ENCODE results near the gene GRIK4.

DNA sequence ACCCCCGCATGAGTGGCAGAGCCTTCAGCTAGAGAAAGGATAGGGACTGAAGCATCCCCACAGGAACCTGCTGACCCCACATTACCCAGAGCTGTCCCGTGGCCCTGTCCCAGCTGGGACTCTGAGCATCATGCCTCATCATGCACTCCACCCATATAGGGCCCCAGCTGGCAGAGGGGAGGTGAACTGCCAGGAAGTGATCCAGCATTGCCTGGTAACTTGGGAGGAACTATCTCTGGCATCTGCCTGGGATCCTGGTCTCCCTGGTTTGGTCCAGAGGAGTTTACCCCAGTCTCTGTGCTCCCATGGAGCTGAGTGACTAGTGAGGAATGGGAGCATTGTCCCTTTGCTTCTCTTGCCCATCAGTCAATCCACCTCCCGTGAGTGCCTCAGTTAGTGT is 228.8 kb downstream of the GRIK4 start:
- TF ChIP-seq NR1H2 (CRISPR knock-in tag; IDR thresholded peaks at IDR 0.05): no peak
- TF ChIP-seq RAD21 (CRISPR knock-in tag; conservative IDR thresholded peaks at IDR 0.05 in 1 of 2, IDR thresholded peaks at IDR 0.05 in 1 of 2): no peak
- TF ChIP-seq ZNF551 (CRISPR knock-in tag; IDR thresholded peaks at IDR 0.05): no peak
- no peak for TF ChIP-seq ETV5 (CRISPR knock-in tag; IDR thresholded peaks at IDR 0.05; ENCODE audit: low read depth)
- TF ChIP-seq CBX1 (IDR thresholded peaks at IDR 0.05; ENCODE audit: low read depth): no peak
- TF ChIP-seq MAFG (tag; conservative IDR thresholded peaks at IDR 0.05): no peak
- TF ChIP-seq SMC3 (conservative IDR thresholded peaks at IDR 0.05; ENCODE audit: insufficient read depth, low read depth, low read length): no peak
- TF ChIP-seq HNRNPK (IDR thresholded peaks at IDR 0.05; ENCODE audit: low read depth, low read length, poor library complexity, severe bottlenecking): no peak
- TF ChIP-seq SRSF9 (IDR thresholded peaks at IDR 0.05; ENCODE audit: borderline replicate concordance, low read depth, low read length): no peak
- TF ChIP-seq, protein P1, sequence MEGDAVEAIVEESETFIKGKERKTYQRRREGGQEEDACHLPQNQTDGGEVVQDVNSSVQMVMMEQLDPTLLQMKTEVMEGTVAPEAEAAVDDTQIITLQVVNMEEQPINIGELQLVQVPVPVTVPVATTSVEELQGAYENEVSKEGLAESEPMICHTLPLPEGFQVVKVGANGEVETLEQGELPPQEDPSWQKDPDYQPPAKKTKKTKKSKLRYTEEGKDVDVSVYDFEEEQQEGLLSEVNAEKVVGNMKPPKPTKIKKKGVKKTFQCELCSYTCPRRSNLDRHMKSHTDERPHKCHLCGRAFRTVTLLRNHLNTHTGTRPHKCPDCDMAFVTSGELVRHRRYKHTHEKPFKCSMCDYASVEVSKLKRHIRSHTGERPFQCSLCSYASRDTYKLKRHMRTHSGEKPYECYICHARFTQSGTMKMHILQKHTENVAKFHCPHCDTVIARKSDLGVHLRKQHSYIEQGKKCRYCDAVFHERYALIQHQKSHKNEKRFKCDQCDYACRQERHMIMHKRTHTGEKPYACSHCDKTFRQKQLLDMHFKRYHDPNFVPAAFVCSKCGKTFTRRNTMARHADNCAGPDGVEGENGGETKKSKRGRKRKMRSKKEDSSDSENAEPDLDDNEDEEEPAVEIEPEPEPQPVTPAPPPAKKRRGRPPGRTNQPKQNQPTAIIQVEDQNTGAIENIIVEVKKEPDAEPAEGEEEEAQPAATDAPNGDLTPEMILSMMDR (IDR thresholded peaks at IDR 0.05 in 2 of 3, conservative IDR thresholded peaks at IDR 0.05 in 1 of 3; ENCODE audit: insufficient read depth in 2 of 3, low read depth in 1 of 3, low read length in 3 of 3): no peak
- TF ChIP-seq CEBPB (tag; IDR thresholded peaks at IDR 0.05): no peak
- no peak for TF ChIP-seq ZBTB1 (CRISPR knock-in tag; IDR thresholded peaks at IDR 0.05; ENCODE audit: borderline replicate concordance, low read depth)
- TF ChIP-seq RBM39 (optimal IDR thresholded peaks at IDR 0.05; ENCODE audit: low read depth, low read length): no peak

Measured in K562 (cell line).